ENCODE results near the gene AKIRIN2.

Gene AKIRIN2

GRCh38 chr6:87731818-87732661 is 30.0 kb upstream of the AKIRIN2 start:
- TF ChIP-seq ZNF8 (CRISPR knock-in tag; IDR thresholded peaks at IDR 0.05) (no peak), CREB5 (CRISPR knock-in tag; IDR thresholded peaks at IDR 0.05; ENCODE audit: low read depth) (no peak), ZNF70 (CRISPR knock-in tag; IDR thresholded peaks at IDR 0.05) (no peak), CSRNP3 (CRISPR knock-in tag; IDR thresholded peaks at IDR 0.05) (no peak), TCF4 (CRISPR knock-in tag; IDR thresholded peaks at IDR 0.05; ENCODE audit: borderline replicate concordance) (no peak), ISL1 (CRISPR knock-in tag; IDR thresholded peaks at IDR 0.05) (peak; percentile 50), ARNTL (CRISPR knock-in tag; IDR thresholded peaks at IDR 0.05; ENCODE audit: borderline replicate concordance, low read depth) (no peak), BACH2 (CRISPR knock-in tag; IDR thresholded peaks at IDR 0.05; ENCODE audit: borderline replicate concordance) (no peak)

GRCh38 chr6:87731080-87731479 is 29.0 kb upstream of the AKIRIN2 start:
- ATAC-seq = no peak
- TF ChIP-seq ARNTL (CRISPR knock-in tag; IDR thresholded peaks at IDR 0.05; ENCODE audit: borderline replicate concordance, low read depth) = no peak
- no peak for TF ChIP-seq ZNF70 (CRISPR knock-in tag; IDR thresholded peaks at IDR 0.05)
- TF ChIP-seq CSDC2 (CRISPR knock-in tag; IDR thresholded peaks at IDR 0.05) = no peak
- no peak for TF ChIP-seq ZNF8 (CRISPR knock-in tag; IDR thresholded peaks at IDR 0.05)
- no peak for TF ChIP-seq CSRNP3 (CRISPR knock-in tag; IDR thresholded peaks at IDR 0.05)
- no peak for TF ChIP-seq ZFP3 (CRISPR knock-in tag; IDR thresholded peaks at IDR 0.05)

More at GRCh38 chr6:87731818-87732661, 30.0 kb upstream of the AKIRIN2 start:
- ATAC-seq = peak; percentile 89

DNA sequence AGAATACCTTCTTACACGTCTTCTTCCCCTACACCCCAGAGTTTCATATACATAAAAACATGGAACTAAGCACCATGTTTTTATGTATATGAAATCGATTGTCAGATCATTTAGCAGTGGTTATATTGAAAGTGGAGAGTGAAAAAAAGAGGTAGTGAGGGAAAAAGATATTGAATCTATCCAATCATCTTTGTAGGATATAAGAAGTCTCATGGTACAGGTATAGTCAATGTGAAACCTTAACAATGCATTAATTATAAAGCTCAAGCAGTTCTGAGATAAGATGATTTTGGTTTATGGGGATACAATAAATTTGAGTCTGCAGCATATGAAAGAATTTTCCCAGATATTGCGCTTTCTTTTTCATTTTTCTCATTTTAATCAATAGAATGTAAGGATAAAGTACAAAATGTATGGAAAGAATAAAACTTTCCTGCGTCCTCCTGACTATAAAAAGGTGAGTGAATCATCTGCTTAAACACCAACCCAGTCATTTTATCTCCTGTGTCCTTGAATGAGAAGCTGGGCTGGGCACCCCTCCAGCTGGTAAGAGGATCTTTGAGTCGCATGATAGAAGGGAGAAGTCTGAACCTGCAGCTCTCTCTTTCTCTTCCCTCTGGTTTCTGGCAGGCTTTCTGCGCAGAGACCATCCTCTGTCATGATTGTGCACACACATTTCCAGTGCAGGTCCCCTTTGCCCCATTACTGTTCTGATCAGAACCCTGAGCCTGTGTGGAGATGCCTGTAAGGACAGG is 28.1 kb upstream of the AKIRIN2 start:
- TF ChIP-seq PATZ1 (CRISPR knock-in tag; IDR thresholded peaks at IDR 0.05; ENCODE audit: borderline replicate concordance) = no peak
- TF ChIP-seq BACH2 (CRISPR knock-in tag; IDR thresholded peaks at IDR 0.05; ENCODE audit: borderline replicate concordance) = no peak
- TF ChIP-seq TOX (CRISPR knock-in tag; IDR thresholded peaks at IDR 0.05; ENCODE audit: borderline replicate concordance) = no peak
- TF ChIP-seq TCF4 (CRISPR knock-in tag; IDR thresholded peaks at IDR 0.05; ENCODE audit: borderline replicate concordance) = no peak
- no peak for TF ChIP-seq ARNTL (CRISPR knock-in tag; IDR thresholded peaks at IDR 0.05; ENCODE audit: borderline replicate concordance, low read depth)
- TF ChIP-seq RARB (CRISPR knock-in tag; IDR thresholded peaks at IDR 0.05) = no peak
- no peak for TF ChIP-seq ZC3H10 (CRISPR knock-in tag; IDR thresholded peaks at IDR 0.05)
- TF ChIP-seq GLIS3 (CRISPR knock-in tag; IDR thresholded peaks at IDR 0.05) = no peak
- TF ChIP-seq CSDC2 (CRISPR knock-in tag; IDR thresholded peaks at IDR 0.05) = no peak
- TF ChIP-seq SNAI2 (CRISPR knock-in tag; IDR thresholded peaks at IDR 0.05) = no peak
- TF ChIP-seq ZFP3 (CRISPR knock-in tag; IDR thresholded peaks at IDR 0.05) = no peak
- TF ChIP-seq ESRRG (CRISPR knock-in tag; IDR thresholded peaks at IDR 0.05) = no peak
- TF ChIP-seq, protein P1, sequence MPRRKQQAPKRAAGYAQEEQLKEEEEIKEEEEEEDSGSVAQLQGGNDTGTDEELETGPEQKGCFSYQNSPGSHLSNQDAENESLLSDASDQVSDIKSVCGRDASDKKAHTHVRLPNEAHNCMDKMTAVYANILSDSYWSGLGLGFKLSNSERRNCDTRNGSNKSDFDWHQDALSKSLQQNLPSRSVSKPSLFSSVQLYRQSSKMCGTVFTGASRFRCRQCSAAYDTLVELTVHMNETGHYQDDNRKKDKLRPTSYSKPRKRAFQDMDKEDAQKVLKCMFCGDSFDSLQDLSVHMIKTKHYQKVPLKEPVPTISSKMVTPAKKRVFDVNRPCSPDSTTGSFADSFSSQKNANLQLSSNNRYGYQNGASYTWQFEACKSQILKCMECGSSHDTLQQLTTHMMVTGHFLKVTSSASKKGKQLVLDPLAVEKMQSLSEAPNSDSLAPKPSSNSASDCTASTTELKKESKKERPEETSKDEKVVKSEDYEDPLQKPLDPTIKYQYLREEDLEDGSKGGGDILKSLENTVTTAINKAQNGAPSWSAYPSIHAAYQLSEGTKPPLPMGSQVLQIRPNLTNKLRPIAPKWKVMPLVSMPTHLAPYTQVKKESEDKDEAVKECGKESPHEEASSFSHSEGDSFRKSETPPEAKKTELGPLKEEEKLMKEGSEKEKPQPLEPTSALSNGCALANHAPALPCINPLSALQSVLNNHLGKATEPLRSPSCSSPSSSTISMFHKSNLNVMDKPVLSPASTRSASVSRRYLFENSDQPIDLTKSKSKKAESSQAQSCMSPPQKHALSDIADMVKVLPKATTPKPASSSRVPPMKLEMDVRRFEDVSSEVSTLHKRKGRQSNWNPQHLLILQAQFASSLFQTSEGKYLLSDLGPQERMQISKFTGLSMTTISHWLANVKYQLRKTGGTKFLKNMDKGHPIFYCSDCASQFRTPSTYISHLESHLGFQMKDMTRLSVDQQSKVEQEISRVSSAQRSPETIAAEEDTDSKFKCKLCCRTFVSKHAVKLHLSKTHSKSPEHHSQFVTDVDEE (CRISPR knock-in tag; IDR thresholded peaks at IDR 0.05) = no peak
- peak; percentile 64 for ATAC-seq
